ENCODE results near the gene IER2. TPM values are rescaled to one million over a fixed set of nuclear protein-coding genes. Genes with fewer than 3 reads are reported as not detected.
A peak's percentile ranks its signal among the peaks of the same experiment; 100 is the strongest.

The IER2 gene
- total and polyA plus RNA-seq, 2 donors (not counting 1 experiment from before 2014, with no cell fraction given) = 16.5 to 26.4 TPM

DNA sequence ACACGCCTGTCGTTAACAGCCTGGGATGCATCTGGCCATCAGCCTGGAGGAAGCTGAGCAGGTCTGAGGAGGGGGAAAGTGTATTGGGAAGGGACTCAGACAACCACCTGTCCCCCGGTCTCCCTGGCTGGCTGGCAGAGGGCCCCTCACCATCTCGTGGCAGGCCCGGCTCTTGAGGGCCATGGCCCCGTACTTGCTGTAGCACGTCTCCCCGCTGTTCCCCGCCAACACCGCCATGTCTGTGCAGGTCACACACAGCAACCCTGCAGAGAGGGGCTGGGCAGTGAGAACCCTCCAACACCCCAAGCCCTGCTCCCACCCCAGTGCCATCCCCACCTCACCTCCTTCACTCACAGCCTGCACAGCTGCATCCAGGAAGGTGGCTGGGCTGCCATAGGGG is 37.7 kb upstream of the IER2 start:
- TF ChIP-seq, protein P1, sequence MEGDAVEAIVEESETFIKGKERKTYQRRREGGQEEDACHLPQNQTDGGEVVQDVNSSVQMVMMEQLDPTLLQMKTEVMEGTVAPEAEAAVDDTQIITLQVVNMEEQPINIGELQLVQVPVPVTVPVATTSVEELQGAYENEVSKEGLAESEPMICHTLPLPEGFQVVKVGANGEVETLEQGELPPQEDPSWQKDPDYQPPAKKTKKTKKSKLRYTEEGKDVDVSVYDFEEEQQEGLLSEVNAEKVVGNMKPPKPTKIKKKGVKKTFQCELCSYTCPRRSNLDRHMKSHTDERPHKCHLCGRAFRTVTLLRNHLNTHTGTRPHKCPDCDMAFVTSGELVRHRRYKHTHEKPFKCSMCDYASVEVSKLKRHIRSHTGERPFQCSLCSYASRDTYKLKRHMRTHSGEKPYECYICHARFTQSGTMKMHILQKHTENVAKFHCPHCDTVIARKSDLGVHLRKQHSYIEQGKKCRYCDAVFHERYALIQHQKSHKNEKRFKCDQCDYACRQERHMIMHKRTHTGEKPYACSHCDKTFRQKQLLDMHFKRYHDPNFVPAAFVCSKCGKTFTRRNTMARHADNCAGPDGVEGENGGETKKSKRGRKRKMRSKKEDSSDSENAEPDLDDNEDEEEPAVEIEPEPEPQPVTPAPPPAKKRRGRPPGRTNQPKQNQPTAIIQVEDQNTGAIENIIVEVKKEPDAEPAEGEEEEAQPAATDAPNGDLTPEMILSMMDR (conservative IDR thresholded peaks at IDR 0.05 in 1 of 2, IDR thresholded peaks at IDR 0.05 in 1 of 2; ENCODE audit: low read depth in 1 of 2, low read length in 2 of 2) = no peak
- no peak for TF ChIP-seq EZH2 (IDR thresholded peaks at IDR 0.05; ENCODE audit: low read length, missing control alignments)
- Histone ChIP-seq H3K27me3 (ENCODE audit: control insufficient read depth, insufficient read depth, low read length) (no peaks in the 10 kb centered on the region), H3K9ac (ENCODE audit: insufficient read depth, low read length) (no peak overlapping the region)

DNA sequence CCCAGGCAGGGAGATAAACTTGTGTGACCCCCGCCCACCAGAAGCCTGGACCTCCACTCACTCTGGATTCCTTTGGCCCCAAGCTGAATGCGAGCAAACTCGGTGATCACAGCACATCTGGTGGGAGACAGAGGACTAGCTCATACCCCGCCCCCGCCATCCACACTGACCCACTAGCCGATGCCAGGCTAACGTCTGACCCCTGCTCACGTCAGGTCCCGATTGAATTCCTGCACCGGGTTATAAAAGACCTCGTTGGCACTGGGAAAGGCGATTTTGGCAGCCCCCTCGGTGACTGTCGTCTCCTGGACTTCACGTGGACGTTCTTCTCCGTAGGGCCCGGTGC is 34.3 kb upstream of the IER2 start:
- Histone ChIP-seq H3K79me2 (ENCODE audit: control insufficient read depth, insufficient read depth, low read length) (peaks cover 38% of the 10 kb centered on the region), H3K4me3 (replicated peaks in 1 of 4; ENCODE audit: control extremely low read depth in 1 of 4, insufficient read depth in 1 of 4, low read depth in 3 of 4, low read length in 4 of 4) (peak overlapping the region; percentile 73 to 97 (median 86)), H3K27me3 (ENCODE audit: control insufficient read depth, insufficient read depth, low read length) (no peaks in the 10 kb centered on the region), H3K36me3 (ENCODE audit: control insufficient read depth, insufficient read depth, low read length) (peaks cover 5% of the 10 kb centered on the region), H4K20me1 (ENCODE audit: control insufficient read depth, extremely low read depth, insufficient read depth, low read length) (no peaks in the 10 kb centered on the region), H3K27ac (ENCODE audit: insufficient read depth, low read length) (peak overlapping the region; percentile 75), H3K9me3 (ENCODE audit: control insufficient read depth, insufficient read depth, low read depth, low read length) (no peaks in the 10 kb centered on the region), H3K9ac (ENCODE audit: insufficient read depth, low read length) (peak overlapping the region; percentile 87), H3K4me1 (ENCODE audit: control insufficient read depth, extremely low read depth, insufficient read depth, low read length) (peaks cover 12% of the 10 kb centered on the region), H3K4me2 (ENCODE audit: extremely low read depth, insufficient read depth, low read length) (peak overlapping the region; percentile 99), H2AFZ (ENCODE audit: low read length) (no peak overlapping the region)
- no peak for TF ChIP-seq EZH2 (IDR thresholded peaks at IDR 0.05; ENCODE audit: low read length, missing control alignments)
- TF ChIP-seq, protein P1 (conservative IDR thresholded peaks at IDR 0.05 in 1 of 2, IDR thresholded peaks at IDR 0.05 in 1 of 2; ENCODE audit: low read depth in 1 of 2, low read length in 2 of 2) = no peak
- DNase-seq (ENCODE audit: low read depth in 2 of 2) = no peak

More for the DNA sequence above, 37.7 kb upstream of the IER2 start:
- H3K4me2 ChIP-seq (ENCODE audit: extremely low read depth, insufficient read depth, low read length) = no peak overlapping the region
- no peaks in the 10 kb centered on the region for H4K20me1 ChIP-seq (ENCODE audit: control insufficient read depth, extremely low read depth, insufficient read depth, low read length)
- no peak overlapping the region for H3K4me3 ChIP-seq (replicated peaks in 1 of 4; ENCODE audit: control extremely low read depth in 1 of 4, insufficient read depth in 1 of 4, low read depth in 3 of 4, low read length in 4 of 4)
- peaks cover 10% of the 10 kb centered on the region for H3K36me3 ChIP-seq (ENCODE audit: control insufficient read depth, insufficient read depth, low read length)
- no peaks in the 10 kb centered on the region for H3K9me3 ChIP-seq (ENCODE audit: control insufficient read depth, insufficient read depth, low read depth, low read length)
- peaks cover 12% of the 10 kb centered on the region for H3K79me2 ChIP-seq (ENCODE audit: control insufficient read depth, insufficient read depth, low read length)
- DNase-seq (ENCODE audit: low read depth in 2 of 2) = no peak
- peaks cover 2% of the 10 kb centered on the region for H3K4me1 ChIP-seq (ENCODE audit: control insufficient read depth, extremely low read depth, insufficient read depth, low read length)
- no peak overlapping the region for H3K27ac ChIP-seq (ENCODE audit: insufficient read depth, low read length)
- H2AFZ ChIP-seq (ENCODE audit: low read length) = no peak overlapping the region

DNA sequence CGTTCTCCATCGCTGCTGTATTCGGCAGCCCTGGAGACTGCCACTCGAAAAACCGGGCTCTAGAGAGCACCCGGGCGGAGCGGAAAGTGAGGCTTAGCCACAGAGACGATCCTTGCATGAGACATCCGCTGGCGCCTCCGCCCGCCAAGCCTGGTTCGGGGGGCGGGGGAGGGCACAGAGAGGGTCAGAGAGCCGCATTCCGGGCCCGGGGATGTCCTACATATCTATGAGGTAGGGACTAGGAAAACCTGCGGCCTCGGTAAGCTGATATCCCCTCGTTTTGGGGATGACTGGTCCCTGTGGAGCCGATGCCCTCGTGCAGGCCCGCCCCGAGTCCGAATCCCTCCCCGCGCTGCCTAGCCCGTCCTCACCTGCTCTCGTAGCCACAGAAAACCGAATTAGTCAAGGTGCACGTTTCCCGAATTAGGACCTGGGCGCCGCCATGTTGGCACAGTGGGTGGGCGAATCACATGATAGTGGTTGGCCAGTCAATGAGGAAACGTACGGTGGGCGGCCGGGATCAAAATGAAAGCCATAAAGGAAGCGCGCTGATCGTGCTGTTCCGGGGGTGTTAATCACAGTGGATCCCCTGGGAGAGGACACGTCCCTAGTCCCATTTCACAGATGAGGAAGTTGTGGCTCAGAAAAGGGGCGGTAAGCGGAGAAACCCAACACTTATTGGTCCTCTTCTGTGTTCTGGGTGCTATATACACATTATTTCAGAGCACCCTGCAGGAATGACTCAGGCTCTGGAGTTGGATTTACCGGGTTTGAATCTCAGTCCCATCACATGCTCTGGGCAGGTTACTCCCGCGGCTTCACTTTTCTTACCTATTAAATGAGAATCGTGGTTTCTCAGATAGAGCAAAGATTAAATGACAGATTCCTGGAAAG is 33.7 kb upstream of the IER2 start, which contains the start of gene TRMT1:
TSS of gene TRMT1 (minus strand) at position 459 of the 894 bp plus-strand sequence. CDS start at position 118, 341 bp downstream.
- TF ChIP-seq, protein P1 (conservative IDR thresholded peaks at IDR 0.05 in 1 of 2, IDR thresholded peaks at IDR 0.05 in 1 of 2; ENCODE audit: low read depth in 1 of 2, low read length in 2 of 2) = no peak
- TF ChIP-seq EZH2 (IDR thresholded peaks at IDR 0.05; ENCODE audit: low read length, missing control alignments) = no peak
- peaks cover 15% of the 10 kb centered on the region for H3K4me1 ChIP-seq (ENCODE audit: control insufficient read depth, extremely low read depth, insufficient read depth, low read length)
- peak within 1 kb of the TSS; percentile 79 for H2AFZ ChIP-seq (ENCODE audit: low read length)
- H4K20me1 ChIP-seq (ENCODE audit: control insufficient read depth, extremely low read depth, insufficient read depth, low read length) = no peaks in the 10 kb centered on the region
- H3K27ac ChIP-seq (ENCODE audit: insufficient read depth, low read length) = peak within 1 kb of the TSS; percentile 75
- peaks cover 45% of the 10 kb centered on the region for H3K79me2 ChIP-seq (ENCODE audit: control insufficient read depth, insufficient read depth, low read length)
- no peaks in the 10 kb centered on the region for H3K27me3 ChIP-seq (ENCODE audit: control insufficient read depth, insufficient read depth, low read length)
- peak within 1 kb of the TSS; percentile 87 for H3K9ac ChIP-seq (ENCODE audit: insufficient read depth, low read length)
- H3K4me3 ChIP-seq (replicated peaks in 1 of 4; ENCODE audit: control extremely low read depth in 1 of 4, insufficient read depth in 1 of 4, low read depth in 3 of 4, low read length in 4 of 4) = peak within 1 kb of the TSS; percentile 73 to 97 (median 86)
- DNase-seq (ENCODE audit: low read depth in 2 of 2) = peak; percentile 94
- H3K9me3 ChIP-seq (ENCODE audit: control insufficient read depth, insufficient read depth, low read depth, low read length) = no peaks in the 10 kb centered on the region
- H3K4me2 ChIP-seq (ENCODE audit: extremely low read depth, insufficient read depth, low read length) = peak within 1 kb of the TSS; percentile 99
- peaks cover 7% of the 10 kb centered on the region for H3K36me3 ChIP-seq (ENCODE audit: control insufficient read depth, insufficient read depth, low read length)

Measured in fibroblast of lung (primary cell).